Measurements from ENCODE around the gene RPL11.

GRCh38 chr1:23720256-23720995 is 28.8 kb downstream of the RPL11 start:
- TF ChIP-seq CTCF (IDR thresholded peaks at IDR 0.05; ENCODE audit: poor library complexity, severe bottlenecking), result no peak
- TF ChIP-seq EP300 (conservative IDR thresholded peaks at IDR 0.05; ENCODE audit: poor library complexity, severe bottlenecking), result no peak
- no peak for TF ChIP-seq TAF1 (IDR thresholded peaks at IDR 0.05; ENCODE audit: low read depth)
- TF ChIP-seq RAD21 (conservative IDR thresholded peaks at IDR 0.05), result no peak
- TF ChIP-seq REST (IDR thresholded peaks at IDR 0.05; ENCODE audit: borderline replicate concordance), result no peak
